Tibial artery (tissue), 4 donors: ENCODE results near the gene SPATA3.

Experiments
- DNase-seq, 2 donors: peaks; one replicate each; pipeline ENCODE4 v3.0.0-alpha.2; 2019
- H3K27ac ChIP-seq, 2 donors: fragments of 200-600 bp; sonication (generic) in 1 of 2; 1 replicate in 1 of 2; 2 replicates in 1 of 2; pipeline ENCODE4 v1.5.1; 2018 to 2019; ENCODE audit warnings: mild to moderate bottlenecking in 1 of 2
- H3K27me3 ChIP-seq, 2 donors: fragments of 200-600 bp; sonication (generic) in 1 of 2; one replicate each; pipeline versions ENCODE4 v1.5.1 to v1.6.0; 2016 to 2019
- H3K36me3 ChIP-seq, 3 donors: fragments of 200-600 bp; sonication (generic) in 2 of 3; one replicate each; pipeline ENCODE4 v1.5.1; 2016 to 2019; ENCODE audit warnings: mild to moderate bottlenecking in 2 of 3
- H3K4me1 ChIP-seq, 4 donors: fragments of 200-600 bp; sonication (generic) in 2 of 4; 1 replicate in 3 of 4; 2 replicates in 1 of 4; pipeline ENCODE4 v1.5.1; 2016 to 2019
- H3K4me3 ChIP-seq, 2 donors: fragments of 200-600 bp; sonication (generic) in 1 of 2; 1 replicate in 1 of 2; 2 replicates in 1 of 2; pipeline ENCODE4 v1.5.1; 2018 to 2019; ENCODE audit warnings: mild to moderate bottlenecking in 2 of 2
- H3K9me3 ChIP-seq, 3 donors: fragments of 200-600 bp; sonication (generic) in 1 of 3; one replicate each; pipeline ENCODE4 v1.5.1; 2016 to 2019
- intact Hi-C: fragments of 100-400 bp; cut with DNase I; formaldehyde crosslinking; loops from one replicate; pipeline ENCODE4 v1.15.0; 2023; ENCODE audit warnings: low total_unique reads
- TF ChIP-seq, protein P1 (sequence below), 2 experiments: fragments of 200-600 bp in 1 of 2; fragments of 450-650 bp in 1 of 2; IDR thresholded peaks; one replicate each; pipeline ENCODE4 v1.5.1; 2017 to 2019; ENCODE audit warnings: antibody characterized with exemption in 2 of 2, mild to moderate bottlenecking in 1 of 2, moderate library complexity in 1 of 2

SPATA3 gene

GRCh38 chr2:230972046-230972445, 23.9 kb upstream of the SPATA3 start:
- intact Hi-C loops: no loop called here
- Histone ChIP-seq H3K9me3 (no peaks in the 10 kb centered on the region), H3K36me3 (no peaks in the 10 kb centered on the region), H3K27me3 (peaks cover 0 to 16% of the 10 kb centered on the region in 2 donors), H3K4me1 (no peaks in the 10 kb centered on the region), H3K4me3 (no peak overlapping the region), H3K27ac (no peak overlapping the region)
- DNase-seq: no peak
- TF ChIP-seq, protein P1, sequence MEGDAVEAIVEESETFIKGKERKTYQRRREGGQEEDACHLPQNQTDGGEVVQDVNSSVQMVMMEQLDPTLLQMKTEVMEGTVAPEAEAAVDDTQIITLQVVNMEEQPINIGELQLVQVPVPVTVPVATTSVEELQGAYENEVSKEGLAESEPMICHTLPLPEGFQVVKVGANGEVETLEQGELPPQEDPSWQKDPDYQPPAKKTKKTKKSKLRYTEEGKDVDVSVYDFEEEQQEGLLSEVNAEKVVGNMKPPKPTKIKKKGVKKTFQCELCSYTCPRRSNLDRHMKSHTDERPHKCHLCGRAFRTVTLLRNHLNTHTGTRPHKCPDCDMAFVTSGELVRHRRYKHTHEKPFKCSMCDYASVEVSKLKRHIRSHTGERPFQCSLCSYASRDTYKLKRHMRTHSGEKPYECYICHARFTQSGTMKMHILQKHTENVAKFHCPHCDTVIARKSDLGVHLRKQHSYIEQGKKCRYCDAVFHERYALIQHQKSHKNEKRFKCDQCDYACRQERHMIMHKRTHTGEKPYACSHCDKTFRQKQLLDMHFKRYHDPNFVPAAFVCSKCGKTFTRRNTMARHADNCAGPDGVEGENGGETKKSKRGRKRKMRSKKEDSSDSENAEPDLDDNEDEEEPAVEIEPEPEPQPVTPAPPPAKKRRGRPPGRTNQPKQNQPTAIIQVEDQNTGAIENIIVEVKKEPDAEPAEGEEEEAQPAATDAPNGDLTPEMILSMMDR (IDR thresholded peaks at IDR 0.05): no peak

DNA sequence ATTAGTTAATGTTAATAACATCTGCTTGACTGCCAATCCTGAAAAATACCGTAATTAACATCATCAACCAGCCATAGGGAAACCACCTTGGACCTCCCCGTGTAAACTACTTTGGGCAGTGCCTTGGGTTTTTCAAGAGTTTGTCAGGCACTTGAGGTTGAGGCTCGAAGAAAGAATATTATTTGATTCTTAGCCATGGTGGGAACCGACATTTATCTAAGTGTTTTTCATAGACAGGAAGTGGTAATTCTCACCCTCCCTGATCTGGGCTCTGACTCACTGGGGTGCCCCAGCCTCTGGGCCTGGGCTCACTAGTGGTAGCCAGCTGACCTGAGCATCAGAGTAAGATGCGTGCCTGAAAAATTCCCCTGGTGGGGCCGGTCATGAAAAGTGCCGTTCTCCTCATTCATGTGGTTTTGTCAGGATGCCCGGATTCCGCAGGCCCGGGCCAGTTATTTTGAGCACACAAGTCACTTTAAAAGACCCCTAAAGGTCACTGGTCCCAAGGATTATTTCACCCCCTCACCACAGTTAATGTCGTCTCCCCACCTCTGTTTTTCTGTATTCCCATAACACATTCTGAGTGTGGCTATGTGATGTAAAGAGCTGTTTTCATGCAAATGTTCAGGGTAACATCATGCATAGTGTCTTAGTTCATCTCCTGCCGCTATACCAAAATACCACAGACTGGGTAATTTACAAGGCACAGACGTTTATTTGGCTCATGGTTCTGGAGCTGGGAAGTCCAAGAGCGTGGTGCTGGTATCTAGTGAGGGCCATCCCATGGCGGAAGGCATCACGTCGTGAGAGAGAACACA, 21.6 kb upstream of the SPATA3 start:
- Histone ChIP-seq H3K9me3 (no peaks in the 10 kb centered on the region), H3K27ac (no peak overlapping the region), H3K27me3 (peaks cover 0 to 16% of the 10 kb centered on the region in 2 donors), H3K4me1 (no peaks in the 10 kb centered on the region), H3K4me3 (no peak overlapping the region), H3K36me3 (no peaks in the 10 kb centered on the region)
- intact Hi-C loops: no loop called here
- TF ChIP-seq, protein P1 (IDR thresholded peaks at IDR 0.05): no peak
- no peak for DNase-seq

DNA sequence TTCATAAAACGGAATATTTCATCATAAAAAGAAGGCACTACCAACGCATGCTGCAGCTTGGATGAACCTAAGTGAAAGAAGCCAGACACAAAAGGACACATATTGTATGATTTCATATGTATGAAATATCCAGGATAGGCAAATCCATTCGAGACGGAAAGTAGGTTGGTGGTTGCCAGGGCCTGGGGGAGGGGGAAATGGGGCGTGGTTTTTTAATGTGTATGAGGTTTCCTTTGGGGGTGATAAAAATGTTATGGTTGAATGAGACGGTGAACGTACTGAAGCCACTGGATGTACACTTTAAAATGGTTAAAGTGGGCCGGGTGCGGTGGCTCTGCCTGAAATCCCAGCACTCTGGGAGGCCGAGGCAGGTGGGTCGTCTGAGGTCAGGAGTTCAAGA, 20.0 kb upstream of the SPATA3 start:
- no peaks in the 10 kb centered on the region for H3K4me1 ChIP-seq
- intact Hi-C loops: no loop called here
- H3K36me3 ChIP-seq: no peaks in the 10 kb centered on the region
- no peaks in the 10 kb centered on the region for H3K9me3 ChIP-seq
- H3K4me3 ChIP-seq: no peak overlapping the region
- peaks cover 0 to 16% of the 10 kb centered on the region in 2 donors for H3K27me3 ChIP-seq
- TF ChIP-seq, protein P1 (IDR thresholded peaks at IDR 0.05): no peak
- DNase-seq: no peak
- no peak overlapping the region for H3K27ac ChIP-seq

- Histone ChIP-seq H3K4me3 (no peak overlapping the region), H3K4me1 (no peaks in the 10 kb centered on the region), H3K9me3 (no peaks in the 10 kb centered on the region), H3K36me3 (no peaks in the 10 kb centered on the region), H3K27me3 (peaks cover 0 to 16% of the 10 kb centered on the region in 2 donors), H3K27ac (no peak overlapping the region)
- intact Hi-C loops: no loop called here
- TF ChIP-seq, protein P1 (IDR thresholded peaks at IDR 0.05): no peak
- no peak for DNase-seq
Measured at GRCh38 chr2:230976671-230977171, 19.2 kb upstream of the SPATA3 start.

DNA sequence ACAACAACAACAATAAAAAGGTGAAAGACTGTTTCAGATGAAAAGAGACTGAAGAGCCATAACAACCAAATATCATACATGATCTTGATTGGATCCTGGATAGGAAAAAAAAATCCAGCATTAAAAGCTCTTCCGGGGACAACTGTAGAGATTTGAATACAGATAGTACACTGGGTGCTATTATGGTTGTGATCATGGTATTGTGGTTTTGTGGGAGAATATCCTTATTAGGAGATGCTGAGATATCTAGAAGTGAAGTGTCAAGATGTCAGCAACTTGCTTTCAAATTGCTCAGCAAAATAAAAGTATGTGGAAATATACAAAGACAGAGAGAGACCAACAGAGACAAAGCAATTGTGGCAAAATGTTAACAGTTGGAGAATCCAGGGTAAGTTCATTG, 15.5 kb upstream of the SPATA3 start:
- Histone ChIP-seq H3K9me3 (no peaks in the 10 kb centered on the region), H3K4me3 (no peak overlapping the region), H3K27ac (no peak overlapping the region), H3K4me1 (no peaks in the 10 kb centered on the region), H3K36me3 (no peaks in the 10 kb centered on the region), H3K27me3 (no peaks in the 10 kb centered on the region)
- intact Hi-C loops: no loop called here
- DNase-seq: no peak
- TF ChIP-seq, protein P1 (IDR thresholded peaks at IDR 0.05): no peak
